GM11168 (cell line): ENCODE measurements around the gene DAPK2.

ENCODE experiments used
- in situ Hi-C: fragments of 300-500 bp; cut with MboI; formaldehyde crosslinking; loops from one replicate; pipeline ENCODE4 v1.12.0; 2022; ENCODE audit warnings: low sequenced_read_pairs; ENCODE audit not compliant: unreplicated experiment

Gene DAPK2

GRCh38 chr15:63887630-63888029 is 158.7 kb downstream of the DAPK2 start:
- in situ Hi-C loops: no loop called here

GRCh38 chr15:63884953-63885352 is 161.3 kb downstream of the DAPK2 start:
- in situ Hi-C loops: no loop called here

- in situ Hi-C loops: no loop called here
Measured at GRCh38 chr15:63881431-63881830, 164.9 kb downstream of the DAPK2 start.

- in situ Hi-C loops: no loop called here
Measured at GRCh38 chr15:63880744-63881143, 165.5 kb downstream of the DAPK2 start.

- in situ Hi-C loops: no loop called here
Measured at GRCh38 chr15:63879995-63880394, 166.3 kb downstream of the DAPK2 start.

GRCh38 chr15:63879211-63879610 is 167.1 kb downstream of the DAPK2 start:
- in situ Hi-C loops: no loop called here

- in situ Hi-C loops: no loop called here
Measured at GRCh38 chr15:63877713-63878271, 168.5 kb downstream of the DAPK2 start.

GRCh38 chr15:63876085-63876662 is 170.1 kb downstream of the DAPK2 start:
- in situ Hi-C loops: no loop called here

- in situ Hi-C loops: no loop called here
Measured at GRCh38 chr15:63874616-63875015, 171.7 kb downstream of the DAPK2 start.

GRCh38 chr15:63872759-63873510 is 173.3 kb downstream of the DAPK2 start:
- in situ Hi-C loops: no loop called here

- in situ Hi-C loops: no loop called here
Measured at GRCh38 chr15:63870487-63871209, 175.6 kb downstream of the DAPK2 start.

GRCh38 chr15:63870043-63870394 is 176.3 kb downstream of the DAPK2 start:
- in situ Hi-C loops: no loop called here

- in situ Hi-C loops: no loop called here
Measured at GRCh38 chr15:63869371-63870042, 176.8 kb downstream of the DAPK2 start.

GRCh38 chr15:63864186-63864585 is 182.1 kb downstream of the DAPK2 start:
- in situ Hi-C loops: no loop called here

GRCh38 chr15:63861946-63862517 is 184.3 kb downstream of the DAPK2 start:
- in situ Hi-C loops: no loop called here

- in situ Hi-C loops: no loop called here
Measured at GRCh38 chr15:63860555-63860954, 185.7 kb downstream of the DAPK2 start.

- in situ Hi-C loops: no loop called here
Measured at GRCh38 chr15:63860155-63860554, 186.1 kb downstream of the DAPK2 start.

GRCh38 chr15:63858881-63859280 is 187.4 kb downstream of the DAPK2 start:
- in situ Hi-C loops: no loop called here

- in situ Hi-C loops: no loop called here
Measured at GRCh38 chr15:63858448-63858847, 187.8 kb downstream of the DAPK2 start.

- in situ Hi-C loops: no loop called here
Measured at GRCh38 chr15:63857461-63857856, 188.8 kb downstream of the DAPK2 start.
